RPMI7951 (cell line): ENCODE results near the gene SPAG16. TPM values are rescaled to one million over a fixed set of nuclear protein-coding genes. Genes with fewer than 3 reads are reported as not detected.

Experiments used
- DNase-seq: peaks from one replicate; pipeline ENCODE4 v3.0.0-alpha.2; 2012; ENCODE audit warnings: low read depth
- total RNA-seq: library from RNA; depleted of rRNA; stranded (reverse); fragments of >200 nt; shearing (Covaris generic); gene quantifications from 2 replicates; pipeline ENCODE4 v1.2.3, GENCODE V29; 2014

The SPAG16 gene
- total RNA-seq, 1 experiment from 2014 or later, result 29.9 TPM

- no peak for DNase-seq
Measured at GRCh38 chr2:214247531-214247930, 963.3 kb downstream of the SPAG16 start.

- no peak for DNase-seq
Measured at GRCh38 chr2:214255046-214255445, 970.8 kb downstream of the SPAG16 start.

DNA sequence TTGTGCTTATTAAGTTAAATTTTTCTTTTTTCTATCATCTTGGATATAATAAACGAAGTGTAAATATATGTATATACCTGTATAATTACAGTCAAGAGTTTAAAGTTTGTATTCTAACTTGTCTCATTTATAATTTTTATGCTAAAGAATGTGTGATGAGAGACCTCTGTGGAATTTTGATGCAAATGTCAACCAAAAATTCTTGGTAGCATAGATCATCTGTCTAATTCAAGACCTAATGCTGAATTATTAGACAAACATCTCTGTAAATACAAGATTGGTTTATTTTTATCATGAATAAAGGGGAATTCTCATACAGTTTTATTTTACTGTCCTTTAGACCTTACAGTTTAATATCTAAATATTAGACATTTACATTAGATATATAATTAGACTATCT is 977.4 kb downstream of the SPAG16 start:
- no peak for DNase-seq

DNA sequence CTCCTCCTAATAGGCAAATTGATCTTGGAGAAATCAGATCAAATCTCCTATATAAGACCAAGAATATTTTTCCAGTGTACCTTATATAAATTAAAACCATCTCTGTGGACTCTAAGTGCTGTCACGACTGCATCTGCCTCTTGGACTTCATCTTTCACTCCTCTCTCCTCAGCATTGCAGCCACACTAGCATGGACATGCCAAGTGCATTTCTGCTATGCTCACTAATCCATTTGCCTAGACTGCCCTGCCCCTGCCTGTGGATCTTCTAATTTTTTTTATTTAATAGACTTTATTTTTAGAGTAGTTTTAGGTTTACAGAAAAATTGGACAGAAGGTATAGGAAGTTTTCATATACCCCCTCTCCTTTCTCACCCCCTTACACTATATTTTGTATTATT is 979.9 kb downstream of the SPAG16 start:
- no peak for DNase-seq

DNA sequence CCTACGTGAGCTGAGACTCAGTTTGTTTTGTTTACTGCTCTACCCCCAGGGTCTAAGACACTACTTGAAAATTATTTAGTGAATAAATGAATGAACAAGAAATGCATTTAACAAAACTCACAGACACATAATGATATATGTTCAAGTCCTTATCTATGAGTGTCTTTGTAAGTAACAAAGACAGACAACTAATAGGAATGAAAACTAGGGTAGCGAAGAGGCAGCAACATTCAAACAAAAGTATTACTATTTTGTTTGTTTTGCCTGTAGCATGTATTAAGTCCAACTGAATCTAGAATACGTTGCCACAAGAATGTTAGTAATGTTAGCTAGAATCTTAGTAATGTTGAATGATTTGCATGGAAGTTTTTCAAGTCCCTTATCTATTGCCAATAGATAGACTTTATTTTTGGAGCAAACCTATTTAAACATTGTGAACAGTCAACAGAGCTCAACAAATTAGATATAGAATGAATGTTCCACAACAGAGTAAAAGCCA is 981.8 kb downstream of the SPAG16 start:
- DNase-seq, result no peak

DNA sequence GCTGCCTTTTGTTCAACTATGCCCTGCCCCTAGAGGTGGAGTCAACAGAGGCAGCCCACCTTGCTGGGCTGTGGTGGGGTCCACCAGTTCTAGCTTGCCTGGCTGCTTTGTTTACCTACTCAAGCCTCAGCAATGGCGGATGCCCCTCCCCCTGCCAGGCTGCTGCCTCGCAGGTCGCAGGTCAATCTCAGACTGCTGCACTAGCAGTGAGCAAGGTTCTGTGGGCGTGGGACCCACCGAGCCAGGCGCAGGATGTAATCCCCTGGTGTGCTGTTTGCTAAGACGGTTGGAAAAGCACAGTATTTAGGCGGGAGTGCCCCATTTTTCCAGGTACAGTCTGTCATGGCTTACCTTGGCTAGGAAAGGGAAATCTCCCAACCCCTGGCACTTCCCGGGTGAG is 993.6 kb downstream of the SPAG16 start:
- DNase-seq, result no peak

GRCh38 chr2:214286011-214286410 is 1001.7 kb downstream of the SPAG16 start:
- no peak for DNase-seq

GRCh38 chr2:214293593-214293992 is 1009.3 kb downstream of the SPAG16 start:
- DNase-seq, result no peak

DNA sequence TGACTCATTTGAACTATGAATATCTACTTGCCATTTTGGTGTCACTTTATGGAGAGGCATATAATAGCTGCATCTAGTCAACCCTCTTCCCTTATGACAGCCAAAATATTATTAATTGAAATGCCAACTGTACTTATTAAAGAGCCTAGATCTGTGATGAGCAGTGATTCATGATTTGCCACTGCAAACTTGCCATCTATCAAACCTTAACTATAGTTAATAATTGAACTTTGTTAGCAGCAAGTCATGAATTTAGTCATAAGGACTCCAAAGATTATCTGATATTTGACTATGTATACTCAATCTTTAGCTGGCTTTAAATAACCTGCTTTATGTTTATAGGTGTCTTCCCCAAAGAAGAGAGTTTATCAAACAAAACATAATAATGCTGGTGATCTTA is 1010.2 kb downstream of the SPAG16 start:
- no peak for DNase-seq

- no peak for DNase-seq
Measured at GRCh38 chr2:214297423-214297822, 1013.2 kb downstream of the SPAG16 start.

- DNase-seq, result no peak
Measured at GRCh38 chr2:214310319-214310718, 1026.1 kb downstream of the SPAG16 start.

DNA sequence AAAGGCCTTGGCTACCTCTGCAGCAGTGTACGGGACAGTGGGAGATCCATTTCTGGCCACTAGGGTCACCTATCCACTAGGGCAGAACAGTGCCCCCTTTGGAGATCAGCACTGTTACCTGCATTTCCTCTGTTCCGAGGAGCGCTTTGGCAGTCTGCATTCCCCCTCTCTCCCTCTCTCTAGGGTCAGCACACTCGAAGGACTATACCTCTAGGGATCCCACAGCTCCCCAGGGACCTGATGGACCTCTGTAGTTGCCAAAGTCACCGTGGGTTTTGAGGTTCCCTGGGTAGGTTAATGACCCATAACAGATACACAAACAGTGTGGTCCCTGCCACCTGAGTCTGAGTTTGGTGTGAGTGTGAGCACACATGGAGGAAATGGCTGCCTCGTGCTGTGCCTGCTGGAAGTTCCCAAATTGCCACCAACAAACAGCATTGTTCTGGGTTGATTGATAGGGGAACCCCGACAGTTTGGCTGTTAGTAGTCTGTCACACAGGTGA is 1026.8 kb downstream of the SPAG16 start:
- no peak for DNase-seq

- no peak for DNase-seq
Measured at GRCh38 chr2:214311931-214312749, 1027.9 kb downstream of the SPAG16 start.

DNA sequence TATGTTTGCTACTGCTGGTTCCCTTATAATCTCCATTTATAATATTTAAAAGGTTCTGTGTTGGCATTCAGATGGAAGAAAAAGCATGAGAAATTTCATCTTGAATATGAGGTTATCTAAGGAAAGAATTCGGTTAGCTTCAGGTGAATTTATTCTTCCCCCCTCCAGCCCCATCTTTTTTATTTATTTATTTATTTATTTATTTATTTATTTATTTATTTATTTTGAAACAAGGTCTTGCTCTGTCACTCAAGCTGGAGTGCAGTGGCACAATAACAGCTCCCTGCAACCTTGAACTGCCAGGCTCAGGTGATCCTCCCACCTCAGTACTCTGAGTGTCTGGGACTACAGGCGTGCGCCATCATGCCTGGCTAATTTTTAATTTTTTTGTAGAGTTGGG is 1031.1 kb downstream of the SPAG16 start:
- DNase-seq, result no peak

GRCh38 chr2:214320211-214320610 is 1035.9 kb downstream of the SPAG16 start:
- no peak for DNase-seq

DNA sequence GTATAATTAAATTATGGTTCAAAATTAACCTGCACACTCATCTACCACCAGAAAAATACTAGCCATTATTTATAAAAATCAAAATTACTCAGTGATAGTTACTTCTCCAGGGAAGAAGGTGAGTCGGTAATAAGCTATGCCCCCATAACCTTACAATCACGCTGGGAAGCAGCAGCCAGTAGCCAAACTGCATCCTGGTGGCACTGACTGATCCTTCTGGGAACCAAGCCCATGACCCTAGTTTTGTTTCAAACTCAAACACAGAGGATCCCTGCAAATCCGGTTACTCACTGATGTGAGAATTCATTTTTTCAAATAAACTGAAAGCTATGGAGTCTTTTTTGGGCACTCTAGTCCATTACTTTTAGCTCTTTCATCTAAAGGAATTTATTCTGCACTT is 1038.4 kb downstream of the SPAG16 start:
- DNase-seq, result no peak

DNA sequence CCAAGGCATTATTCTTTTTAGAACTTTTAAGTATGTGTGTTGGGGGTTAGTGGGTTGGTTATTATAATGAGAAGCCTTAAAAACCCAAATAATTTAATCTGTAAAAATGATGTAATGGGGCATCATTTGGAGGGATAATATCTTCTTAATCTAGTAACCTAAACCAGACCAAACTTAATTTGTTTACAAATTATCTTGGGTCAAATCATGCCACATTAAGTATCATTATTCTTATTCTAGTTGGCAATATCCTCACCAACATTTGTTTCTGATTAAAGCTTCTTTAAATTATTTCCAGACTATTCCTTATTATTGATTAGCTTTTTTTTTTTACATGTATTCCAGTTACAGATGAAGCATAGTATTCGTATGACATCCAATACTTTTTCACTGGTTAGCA is 1041.1 kb downstream of the SPAG16 start:
- DNase-seq, result no peak

GRCh38 chr2:214328941-214329340 is 1044.7 kb downstream of the SPAG16 start:
- peak; percentile 1 for DNase-seq

DNA sequence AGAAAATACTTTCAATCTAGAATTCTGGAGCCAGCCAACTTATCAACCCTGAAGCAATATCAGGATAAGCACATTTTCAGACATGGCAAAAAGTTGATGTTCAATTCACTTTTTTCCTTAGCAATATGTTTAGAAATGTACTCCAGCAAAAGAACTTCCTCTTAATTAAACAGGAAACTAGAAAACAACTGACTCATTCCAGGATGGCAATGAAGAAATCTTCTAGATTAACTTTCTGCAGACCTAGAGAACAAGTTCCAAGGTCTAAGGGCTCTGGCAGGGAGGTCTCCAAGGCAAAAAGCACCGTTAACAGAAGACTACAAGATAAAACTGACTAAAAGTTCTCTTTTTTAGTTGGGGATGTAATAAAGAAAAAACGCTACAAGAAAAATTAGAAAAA is 1057.4 kb downstream of the SPAG16 start:
- no peak for DNase-seq

- no peak for DNase-seq
Measured at GRCh38 chr2:214358506-214358905, 1074.2 kb downstream of the SPAG16 start.

- DNase-seq, result no peak
Measured at GRCh38 chr2:214361116-214361515, 1076.9 kb downstream of the SPAG16 start.

DNA sequence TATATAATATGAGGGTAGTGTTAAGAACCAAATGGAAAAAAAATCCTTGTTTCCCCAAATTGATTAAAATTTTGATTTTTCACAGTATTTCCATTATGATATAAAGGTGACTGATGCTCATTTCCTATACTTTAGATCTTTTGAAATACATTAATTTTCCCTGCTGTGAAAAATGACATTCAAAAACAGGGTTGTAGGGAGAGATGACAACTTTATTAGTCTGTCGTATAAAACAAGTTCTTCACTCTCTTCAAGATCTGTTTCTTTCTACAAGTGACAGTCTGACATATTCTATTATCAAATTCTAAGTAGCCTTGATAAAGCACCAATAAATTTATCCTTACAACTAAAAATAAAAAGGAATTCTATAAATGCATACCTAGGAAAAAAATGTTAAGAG is 1081.3 kb downstream of the SPAG16 start:
- no peak for DNase-seq

GRCh38 chr2:214367171-214367570 is 1082.9 kb downstream of the SPAG16 start:
- DNase-seq, result no peak
